GM23338 (cell line): ENCODE data around the gene RAD51B.

Experiments used
- CTCF ChIP-seq, 2 experiments: fragments of 200-600 bp in 1 of 2; sonication (generic) in 1 of 2; conservative IDR thresholded peaks; 2 replicates each; pipeline versions ENCODE4 v1.5.1 to v1.6.1; 2016 to 2017; ENCODE audit warnings: antibody characterized with exemption in 2 of 2, low read depth in 2 of 2, mild to moderate bottlenecking in 2 of 2, moderate library complexity in 1 of 2
- EZH2 ChIP-seq: fragments of 200-600 bp; sonication (generic); IDR thresholded peaks from one replicate; pipeline ENCODE4 v1.8.0; 2017; ENCODE audit warnings: antibody characterized with exemption, mild to moderate bottlenecking, low read depth; ENCODE audit not compliant: unreplicated experiment
- NANOG ChIP-seq: IDR thresholded peaks from 2 replicates; pipeline ENCODE4 v1.6.1; 2016; ENCODE audit warnings: antibody characterized with exemption, borderline replicate concordance
- POLR2AphosphoS5 ChIP-seq: IDR thresholded peaks from 2 replicates; pipeline ENCODE4 v1.6.1; 2016; ENCODE audit warnings: antibody characterized with exemption, low read depth
- REST ChIP-seq: IDR thresholded peaks from one replicate; pipeline ENCODE4 v1.6.1; 2018; ENCODE audit warnings: antibody characterized with exemption; ENCODE audit not compliant: unreplicated experiment
- STAT1 ChIP-seq: IDR thresholded peaks from one replicate; pipeline ENCODE4 v1.6.1; 2016; ENCODE audit warnings: antibody characterized with exemption; ENCODE audit not compliant: unreplicated experiment

GRCh38 chr14:68716698-68717097 lies 897.1 kb downstream of the RAD51B start:
- TF ChIP-seq CTCF (conservative IDR thresholded peaks at IDR 0.05; ENCODE audit: low read depth in 2 of 2): peak in 1 of 2 experiments; percentile 31; a peak in 1 of 4 replicates
- no peak for TF ChIP-seq POLR2AphosphoS5
- TF ChIP-seq STAT1: no peak
- TF ChIP-seq NANOG: no peak
- no peak for TF ChIP-seq EZH2
- no peak for TF ChIP-seq REST
